NCI-H446 (cell line): ENCODE measurements around the gene SCYGR1.
A peak's percentile ranks its signal among the peaks of the same experiment; 100 is the strongest.
"Not testable (repeated sequence)": the region's sequence is repeated elsewhere in the genome, so short reads cannot be mapped to it uniquely, and the experiment has no call there.

ENCODE experiments used
- DNase-seq, 2 experiments: peaks; one replicate each; lab custom pipeline; 2025; lab: John Stamatoyannopoulos, UW

SCYGR1 gene

GRCh38 chr2:227387583-227387982 lies at the start of gene SCYGR1:
TSS of gene SCYGR1 (minus strand) at chr2:227387949. CDS start at chr2:227387949, 0 bp downstream.
- DNase-seq: not testable (repeated sequence)

- no peak for DNase-seq
Measured at GRCh38 chr2:227436436-227437174, 48.9 kb upstream of the SCYGR1 start.

- no peak for DNase-seq
Measured at GRCh38 chr2:227433171-227433570, 45.4 kb upstream of the SCYGR1 start.

- no peak for DNase-seq
Measured at GRCh38 chr2:227430639-227431038, 42.9 kb upstream of the SCYGR1 start.

- DNase-seq: no peak
Measured at GRCh38 chr2:227428731-227429285, 41.1 kb upstream of the SCYGR1 start.

- no peak for DNase-seq
Measured at GRCh38 chr2:227423656-227424499, 36.1 kb upstream of the SCYGR1 start.

GRCh38 chr2:227420087-227421052 lies 32.6 kb upstream of the SCYGR1 start:
- DNase-seq: no peak

GRCh38 chr2:227416701-227417100 lies 29.0 kb upstream of the SCYGR1 start:
- no peak for DNase-seq

- DNase-seq: peak in 1 of 2 experiments; percentile 16
Measured at GRCh38 chr2:227415538-227416424, 28.0 kb upstream of the SCYGR1 start.

- no peak for DNase-seq
Measured at GRCh38 chr2:227414846-227415245, 27.1 kb upstream of the SCYGR1 start.

- DNase-seq: no peak
Measured at GRCh38 chr2:227413371-227413770, 25.6 kb upstream of the SCYGR1 start.

- DNase-seq: no peak
Measured at GRCh38 chr2:227412877-227413276, 25.1 kb upstream of the SCYGR1 start.

- no peak for DNase-seq
Measured at GRCh38 chr2:227411990-227412350, 24.2 kb upstream of the SCYGR1 start.

GRCh38 chr2:227411320-227411989 lies 23.7 kb upstream of the SCYGR1 start:
- DNase-seq: no peak

GRCh38 chr2:227410191-227410590 lies 22.4 kb upstream of the SCYGR1 start:
- DNase-seq: no peak

- DNase-seq: peak; percentile 44 to 76
Measured at GRCh38 chr2:227407591-227408151, 19.9 kb upstream of the SCYGR1 start.

- DNase-seq: peak; percentile 79 to 95
Measured at GRCh38 chr2:227406177-227407031, 18.7 kb upstream of the SCYGR1 start.

- DNase-seq: no peak
Measured at GRCh38 chr2:227404585-227405271, 17.0 kb upstream of the SCYGR1 start.
